Mesenchymal stem cell (in vitro differentiated cells and primary cell): Measurements from ENCODE around the gene HID1.

Source experiments
- DNase-seq: peaks from one replicate; pipeline ENCODE4 v3.0.0-alpha.2; 2013
- H2AFZ ChIP-seq: one replicate; pipeline ENCODE4 v1.6.1; 2013; ENCODE audit warnings: low read depth, mild to moderate bottlenecking, control low read depth, inconsistent platforms, low read length, moderate library complexity
- H2AK5ac ChIP-seq: 2 replicates; pipeline ENCODE4 v1.6.1; 2013; ENCODE audit warnings: low read length, moderate library complexity, mild to moderate bottlenecking, inconsistent platforms; ENCODE audit not compliant: severe bottlenecking
- H2BK120ac ChIP-seq: one replicate; pipeline ENCODE4 v1.6.1; 2013; ENCODE audit warnings: low read depth, mild to moderate bottlenecking, inconsistent platforms, low read length, moderate library complexity
- H2BK12ac ChIP-seq, 2 experiments: one replicate each; pipeline ENCODE4 v1.6.1; 2013; ENCODE audit warnings: inconsistent platforms in 2 of 2, low read length in 2 of 2, mild to moderate bottlenecking in 2 of 2, moderate library complexity in 2 of 2, control low read depth in 1 of 2
- H2BK15ac ChIP-seq: one replicate; pipeline ENCODE4 v1.6.1; 2013; ENCODE audit warnings: mild to moderate bottlenecking, low read depth, inconsistent platforms; ENCODE audit not compliant: poor library complexity, severe bottlenecking
- H2BK5ac ChIP-seq: 2 replicates; pipeline ENCODE4 v1.6.1; 2013; ENCODE audit warnings: low read depth, mild to moderate bottlenecking, low read length, control low read depth, inconsistent platforms; ENCODE audit not compliant: poor library complexity, severe bottlenecking
- H3K14ac ChIP-seq, 2 experiments: one replicate each; pipeline ENCODE4 v1.6.1; 2013; ENCODE audit warnings: inconsistent platforms in 2 of 2, low read length in 2 of 2, control low read depth in 1 of 2, mild to moderate bottlenecking in 1 of 2, moderate library complexity in 1 of 2
- H3K18ac ChIP-seq, 2 experiments: one replicate each; pipeline ENCODE4 v1.6.1; 2013; ENCODE audit warnings: inconsistent platforms in 2 of 2, low read length in 2 of 2, control low read depth in 1 of 2, low read depth in 1 of 2, mild to moderate bottlenecking in 1 of 2
- H3K23ac ChIP-seq, 2 experiments: one replicate each; pipeline ENCODE4 v1.6.1; 2013; ENCODE audit warnings: inconsistent platforms in 2 of 2, low read length in 2 of 2, mild to moderate bottlenecking in 2 of 2, moderate library complexity in 2 of 2, control low read depth in 1 of 2
- H3K27ac ChIP-seq: 2 replicates; pipeline ENCODE4 v1.5.1; 2013; ENCODE audit warnings: mild to moderate bottlenecking, moderate library complexity, low read length, control low read depth, inconsistent platforms; ENCODE audit not compliant: poor library complexity, severe bottlenecking
- H3K27me3 ChIP-seq, 2 experiments: 2 replicates each; pipeline versions ENCODE4 v1.6.1 to v1.7.0; 2013; ENCODE audit warnings: low read length in 2 of 2, mild to moderate bottlenecking in 2 of 2, moderate library complexity in 2 of 2, control low read depth in 1 of 2, inconsistent platforms in 1 of 2; ENCODE audit not compliant: control insufficient read depth in 1 of 2, insufficient read depth in 1 of 2
- H3K36me3 ChIP-seq, 2 experiments: 2 replicates each; pipeline versions ENCODE4 v1.6.1 to v1.7.0; 2013; ENCODE audit warnings: low read length in 2 of 2, control low read depth in 1 of 2, inconsistent platforms in 1 of 2, low read depth in 1 of 2, mild to moderate bottlenecking in 1 of 2; ENCODE audit not compliant: insufficient read depth in 2 of 2, control insufficient read depth in 1 of 2
- H3K4ac ChIP-seq, 2 experiments: one replicate each; pipeline ENCODE4 v1.6.1; 2013; ENCODE audit warnings: inconsistent platforms in 2 of 2, low read length in 2 of 2, mild to moderate bottlenecking in 2 of 2, moderate library complexity in 2 of 2, control low read depth in 1 of 2, low read depth in 1 of 2
- H3K4me1 ChIP-seq: 2 replicates; pipeline ENCODE4 v1.6.1; 2013; ENCODE audit warnings: low read depth, low read length, control low read depth; ENCODE audit not compliant: control insufficient read depth, insufficient read depth
- H3K4me2 ChIP-seq: 2 replicates; pipeline ENCODE4 v1.6.1; 2013; ENCODE audit warnings: low read length, mild to moderate bottlenecking, inconsistent platforms; ENCODE audit not compliant: poor library complexity, severe bottlenecking
- H3K4me3 ChIP-seq, 2 experiments: 2 replicates each; pipeline versions ENCODE4 v1.5.1 to v1.7.0; 2013; ENCODE audit warnings: low read length in 2 of 2, mild to moderate bottlenecking in 2 of 2, control low read depth in 1 of 2, low read depth in 1 of 2; ENCODE audit not compliant: insufficient read depth in 1 of 2
- H3K79me1 ChIP-seq: replicated peaks from 2 replicates; pipeline ENCODE4 v1.6.1; 2013; ENCODE audit warnings: mild to moderate bottlenecking, control low read depth, low read length, inconsistent platforms; ENCODE audit not compliant: poor library complexity, severe bottlenecking
- H3K9ac ChIP-seq: 2 replicates; pipeline ENCODE4 v1.7.0; 2013; ENCODE audit warnings: mild to moderate bottlenecking, low read length, moderate library complexity
- H3K9me3 ChIP-seq: 2 replicates; pipeline ENCODE4 v1.7.0; 2013; ENCODE audit warnings: mild to moderate bottlenecking, low read length; ENCODE audit not compliant: control insufficient read depth
- H4K8ac ChIP-seq: one replicate; pipeline ENCODE4 v1.6.1; 2013; ENCODE audit warnings: inconsistent platforms, mild to moderate bottlenecking, low read length, moderate library complexity
- H4K91ac ChIP-seq: one replicate; pipeline ENCODE4 v1.6.1; 2013; ENCODE audit warnings: mild to moderate bottlenecking, low read length, inconsistent platforms
- WGBS: methylation state at CpG from one replicate; pipeline ENCODE4 v1.1.7; 2013; ENCODE audit warnings: mixed read lengths; 5-methylcytosine and 5-hydroxymethylcytosine counted together

HID1 gene

GRCh38 chr17:75010683-75011400 is 38.3 kb upstream of the HID1 start:
- 79% methylated on average over 8 of the region's 8 CpGs for WGBS
- Histone ChIP-seq H4K8ac (peak overlapping the region; percentile 30), H3K27me3 (no peaks in the 10 kb centered on the region), H3K4me1 (peaks cover 10% of the 10 kb centered on the region), H3K36me3 (peaks cover 3 to 4% of the 10 kb centered on the region in 2 experiments), H3K23ac (no peak overlapping the region), H3K4me2 (no peak overlapping the region), H2BK12ac (no peak overlapping the region), H2AK5ac (no peak overlapping the region), H3K4ac (no peak overlapping the region), H3K18ac (no peak overlapping the region), H3K79me1 (peaks cover 15% of the 10 kb centered on the region), H2BK120ac (no peak overlapping the region), H3K14ac (no peak overlapping the region), H2AFZ (no peak overlapping the region), H3K27ac (no peak overlapping the region), H4K91ac (no peak overlapping the region), H2BK5ac (no peak overlapping the region), H3K4me3 (no peak overlapping the region), H3K9ac (peak overlapping the region; percentile 98), H3K9me3 (no peaks in the 10 kb centered on the region), H2BK15ac (no peak overlapping the region)
- DNase-seq: peak; percentile 87

GRCh38 chr17:75009139-75009724 is 36.7 kb upstream of the HID1 start:
- Histone ChIP-seq H2BK15ac (no peak overlapping the region), H3K4me3 (no peak overlapping the region), H3K9ac (no peak overlapping the region), H3K4me1 (peaks cover 10% of the 10 kb centered on the region), H2BK12ac (no peak overlapping the region), H3K4ac (no peak overlapping the region), H3K9me3 (no peaks in the 10 kb centered on the region), H3K23ac (no peak overlapping the region), H3K36me3 (peaks cover 17 to 19% of the 10 kb centered on the region in 2 experiments), H3K18ac (no peak overlapping the region), H3K27ac (no peak overlapping the region), H2AFZ (no peak overlapping the region), H3K79me1 (peaks cover 8% of the 10 kb centered on the region), H4K91ac (no peak overlapping the region), H4K8ac (no peak overlapping the region), H2AK5ac (no peak overlapping the region), H3K14ac (no peak overlapping the region), H2BK120ac (no peak overlapping the region), H3K27me3 (no peaks in the 10 kb centered on the region), H3K4me2 (no peak overlapping the region), H2BK5ac (no peak overlapping the region)
- 100% methylated on average over 2 of the region's 2 CpGs for WGBS
- DNase-seq: no peak

GRCh38 chr17:75008373-75008772 is 35.8 kb upstream of the HID1 start:
- Histone ChIP-seq H3K79me1 (peaks cover 6% of the 10 kb centered on the region), H3K9ac (no peak overlapping the region), H3K14ac (no peak overlapping the region), H2BK5ac (no peak overlapping the region), H3K4me2 (no peak overlapping the region), H2BK120ac (no peak overlapping the region), H2BK12ac (no peak overlapping the region), H3K27ac (no peak overlapping the region), H3K4me3 (no peak overlapping the region), H2BK15ac (no peak overlapping the region), H2AFZ (no peak overlapping the region), H3K18ac (no peak overlapping the region), H4K8ac (no peak overlapping the region), H4K91ac (no peak overlapping the region), H2AK5ac (no peak overlapping the region), H3K4ac (no peak overlapping the region), H3K4me1 (peaks cover 8% of the 10 kb centered on the region), H3K23ac (no peak overlapping the region), H3K27me3 (no peaks in the 10 kb centered on the region), H3K9me3 (no peaks in the 10 kb centered on the region), H3K36me3 (peaks cover 25 to 28% of the 10 kb centered on the region in 2 experiments)
- WGBS: 94% methylated on average over 6 of the region's 6 CpGs
- no peak for DNase-seq

- no peaks in the 10 kb centered on the region for H3K27me3 ChIP-seq
- no peak overlapping the region for H3K23ac ChIP-seq
- no peak for DNase-seq
- no peak overlapping the region for H2BK120ac ChIP-seq
- no peak overlapping the region for H4K91ac ChIP-seq
- H3K4me1 ChIP-seq: peaks cover 3% of the 10 kb centered on the region
- no peak overlapping the region for H4K8ac ChIP-seq
- H3K36me3 ChIP-seq: peaks cover 40 to 44% of the 10 kb centered on the region in 2 experiments
- H3K27ac ChIP-seq: no peak overlapping the region
- no peak overlapping the region for H2AFZ ChIP-seq
- no peak overlapping the region for H2AK5ac ChIP-seq
- H3K18ac ChIP-seq: no peak overlapping the region
- H3K4me3 ChIP-seq: no peak overlapping the region
- H3K4ac ChIP-seq: no peak overlapping the region
- no peak overlapping the region for H3K14ac ChIP-seq
- no peaks in the 10 kb centered on the region for H3K9me3 ChIP-seq
- H3K4me2 ChIP-seq: no peak overlapping the region
- 94% methylated on average over 5 of the region's 5 CpGs for WGBS
- H2BK12ac ChIP-seq: no peak overlapping the region
- H2BK5ac ChIP-seq: no peak overlapping the region
- H3K9ac ChIP-seq: no peak overlapping the region
- peaks cover 5% of the 10 kb centered on the region for H3K79me1 ChIP-seq
- H2BK15ac ChIP-seq: no peak overlapping the region
Measured at GRCh38 chr17:75006653-75007052, 34.1 kb upstream of the HID1 start.
